ENCODE data around the gene DUSP22. TPM values are rescaled to one million over a fixed set of nuclear protein-coding genes. Genes with fewer than 3 reads are reported as not detected.

DUSP22 gene
- total RNA-seq, 1 experiment from 2014 or later = 25.0 TPM

DNA sequence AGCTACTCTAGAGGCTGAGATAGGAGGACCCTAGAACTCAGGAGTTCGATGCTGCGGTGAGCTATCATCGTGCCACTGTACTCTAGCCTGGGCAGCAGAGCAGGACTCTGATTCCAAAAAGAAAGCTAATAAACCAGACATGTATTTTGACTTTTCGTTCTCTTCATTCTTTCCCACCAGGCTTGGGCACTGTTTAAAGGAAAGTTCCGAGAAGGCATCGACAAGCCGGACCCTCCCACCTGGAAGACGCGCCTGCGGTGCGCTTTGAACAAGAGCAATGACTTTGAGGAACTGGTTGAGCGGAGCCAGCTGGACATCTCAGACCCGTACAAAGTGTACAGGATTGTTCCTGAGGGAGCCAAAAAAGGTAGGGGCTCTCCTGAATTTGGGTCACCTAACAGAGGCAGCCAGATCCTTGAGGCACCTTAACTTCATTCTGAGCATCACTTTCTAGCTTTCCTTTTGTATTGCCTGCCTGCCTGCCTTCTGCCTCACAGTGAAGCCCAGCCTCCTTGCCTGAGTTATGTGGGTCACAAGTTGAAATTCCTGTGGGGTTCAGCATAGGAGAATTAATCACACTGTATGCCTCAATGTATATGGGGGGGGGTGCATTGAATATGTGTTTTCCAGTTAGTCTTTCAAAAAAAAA is 102.5 kb downstream of the DUSP22 start:
- Mint-ChIP-seq H3K9me3 (peaks cover 3 to 4% of the 10 kb centered on the region in 2 experiments; a peak in 4 of 5 replicates), H3K4me1 (peaks cover 6 to 11% of the 10 kb centered on the region in 2 experiments), H3K27me3 (ENCODE audit: low read depth) (peaks cover 86% of the 10 kb centered on the region), H3K27ac (no peak overlapping the region), H3K4me3 (no peak overlapping the region), H3K36me3 (ENCODE audit: insufficient read depth in 1 of 3, low read depth in 3 of 3) (no peaks in the 10 kb centered on the region; a peak in 1 of 7 replicates)
- no peak overlapping the region for H4K91ac ChIP-seq (ENCODE audit: insufficient read length, low read depth, low read length)
- H3K4ac ChIP-seq (ENCODE audit: low read depth, low read length) = no peak overlapping the region
- H4K5ac ChIP-seq (ENCODE audit: insufficient read length, low read depth, low read length) = no peak overlapping the region
- H3K9ac ChIP-seq (ENCODE audit: extremely low read depth, insufficient read length, low read length) = no peak overlapping the region
- no peak overlapping the region for H2AFZ ChIP-seq (ENCODE audit: low read length)
- H2BK5ac ChIP-seq (ENCODE audit: insufficient read length, low read length) = no peak overlapping the region
- peaks cover 20% of the 10 kb centered on the region for H3K23me2 ChIP-seq (ENCODE audit: insufficient read length, low read depth, low read length, poor library complexity, severe bottlenecking)
- no CpG with 5 or more reads among the region's 13 CpGs for WGBS (ENCODE audit: extremely low coverage, insufficient read length, low lambda C conversion rate)
- peaks cover 33% of the 10 kb centered on the region; the same call in 1 of the 2 replicates for H3K27me3 ChIP-seq (ENCODE audit: insufficient read depth, low read length)
- H3T11ph ChIP-seq (ENCODE audit: low read length) = no peak overlapping the region
- H2AK5ac ChIP-seq (ENCODE audit: insufficient read length, low read length) = no peak overlapping the region
- no peak overlapping the region for H4K8ac ChIP-seq (replicated peaks; ENCODE audit: insufficient read length, low read depth, low read length)
- no peak overlapping the region for H2BK120ac ChIP-seq (ENCODE audit: low read depth, low read length, poor library complexity, severe bottlenecking)
- H2BK12ac ChIP-seq (ENCODE audit: insufficient read length, low read depth, low read length) = no peak overlapping the region
- H3K9me3 ChIP-seq (ENCODE audit: control insufficient read depth, low read depth, low read length) = no peaks in the 10 kb centered on the region
- no peaks in the 10 kb centered on the region for H4K20me1 ChIP-seq (ENCODE audit: control insufficient read depth, insufficient read depth, insufficient read length)
- H2BK20ac ChIP-seq (ENCODE audit: low read depth, low read length, poor library complexity, severe bottlenecking) = no peak overlapping the region
- no peak overlapping the region for H3K14ac ChIP-seq (ENCODE audit: insufficient read depth, low read length)
- H3K79me1 ChIP-seq (ENCODE audit: insufficient read depth, low read depth, low read length, poor library complexity, severe bottlenecking) = no peaks in the 10 kb centered on the region
- no peak overlapping the region for H3K27ac ChIP-seq (ENCODE audit: insufficient read length, low read depth, low read length)
- no peaks in the 10 kb centered on the region for H3K4me1 ChIP-seq (ENCODE audit: insufficient read depth, low read length)
- H3K4me2 ChIP-seq (ENCODE audit: insufficient read depth, insufficient read length, low read length) = no peak overlapping the region
- H2BK15ac ChIP-seq (ENCODE audit: low read depth, low read length) = no peak overlapping the region
- H3K79me2 ChIP-seq (ENCODE audit: insufficient read depth, low read length) = no peaks in the 10 kb centered on the region
- no peak overlapping the region for H3K56ac ChIP-seq (ENCODE audit: insufficient read length, low read depth, low read length)
- H3K18ac ChIP-seq (ENCODE audit: insufficient read length, low read depth, low read length) = no peak overlapping the region
- no peak for DNase-seq
- TF ChIP-seq, protein P1, sequence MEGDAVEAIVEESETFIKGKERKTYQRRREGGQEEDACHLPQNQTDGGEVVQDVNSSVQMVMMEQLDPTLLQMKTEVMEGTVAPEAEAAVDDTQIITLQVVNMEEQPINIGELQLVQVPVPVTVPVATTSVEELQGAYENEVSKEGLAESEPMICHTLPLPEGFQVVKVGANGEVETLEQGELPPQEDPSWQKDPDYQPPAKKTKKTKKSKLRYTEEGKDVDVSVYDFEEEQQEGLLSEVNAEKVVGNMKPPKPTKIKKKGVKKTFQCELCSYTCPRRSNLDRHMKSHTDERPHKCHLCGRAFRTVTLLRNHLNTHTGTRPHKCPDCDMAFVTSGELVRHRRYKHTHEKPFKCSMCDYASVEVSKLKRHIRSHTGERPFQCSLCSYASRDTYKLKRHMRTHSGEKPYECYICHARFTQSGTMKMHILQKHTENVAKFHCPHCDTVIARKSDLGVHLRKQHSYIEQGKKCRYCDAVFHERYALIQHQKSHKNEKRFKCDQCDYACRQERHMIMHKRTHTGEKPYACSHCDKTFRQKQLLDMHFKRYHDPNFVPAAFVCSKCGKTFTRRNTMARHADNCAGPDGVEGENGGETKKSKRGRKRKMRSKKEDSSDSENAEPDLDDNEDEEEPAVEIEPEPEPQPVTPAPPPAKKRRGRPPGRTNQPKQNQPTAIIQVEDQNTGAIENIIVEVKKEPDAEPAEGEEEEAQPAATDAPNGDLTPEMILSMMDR (conservative IDR thresholded peaks at IDR 0.05) = no peak
- H3K23ac ChIP-seq (ENCODE audit: insufficient read length, low read depth, low read length) = no peak overlapping the region

Measured in H9 (cell line).